ENCODE results near the gene GSTK1.

DNA sequence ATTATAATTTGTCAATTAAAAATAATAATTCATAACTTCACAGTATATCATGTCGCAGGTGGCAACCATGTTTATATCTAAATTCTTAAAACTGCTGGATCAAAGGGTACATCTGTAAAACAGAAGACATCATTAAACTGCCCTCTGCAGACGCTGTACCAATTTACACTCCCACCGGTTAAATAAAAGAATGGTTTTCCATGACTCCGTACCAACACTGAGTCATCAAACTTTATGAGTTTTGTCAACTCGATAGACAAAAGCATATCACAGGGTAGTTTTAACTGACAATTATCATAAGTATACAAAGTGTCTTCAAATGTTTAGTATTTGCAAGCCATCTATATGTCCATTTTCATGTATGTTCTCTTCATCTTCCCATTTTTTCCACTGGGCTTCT lies 5.7 kb upstream of the GSTK1 start:
- no peak for TF ChIP-seq ZNF274 (IDR thresholded peaks at IDR 0.05; ENCODE audit: borderline replicate concordance, extremely low read depth, low read length)
- TF ChIP-seq, protein P1, sequence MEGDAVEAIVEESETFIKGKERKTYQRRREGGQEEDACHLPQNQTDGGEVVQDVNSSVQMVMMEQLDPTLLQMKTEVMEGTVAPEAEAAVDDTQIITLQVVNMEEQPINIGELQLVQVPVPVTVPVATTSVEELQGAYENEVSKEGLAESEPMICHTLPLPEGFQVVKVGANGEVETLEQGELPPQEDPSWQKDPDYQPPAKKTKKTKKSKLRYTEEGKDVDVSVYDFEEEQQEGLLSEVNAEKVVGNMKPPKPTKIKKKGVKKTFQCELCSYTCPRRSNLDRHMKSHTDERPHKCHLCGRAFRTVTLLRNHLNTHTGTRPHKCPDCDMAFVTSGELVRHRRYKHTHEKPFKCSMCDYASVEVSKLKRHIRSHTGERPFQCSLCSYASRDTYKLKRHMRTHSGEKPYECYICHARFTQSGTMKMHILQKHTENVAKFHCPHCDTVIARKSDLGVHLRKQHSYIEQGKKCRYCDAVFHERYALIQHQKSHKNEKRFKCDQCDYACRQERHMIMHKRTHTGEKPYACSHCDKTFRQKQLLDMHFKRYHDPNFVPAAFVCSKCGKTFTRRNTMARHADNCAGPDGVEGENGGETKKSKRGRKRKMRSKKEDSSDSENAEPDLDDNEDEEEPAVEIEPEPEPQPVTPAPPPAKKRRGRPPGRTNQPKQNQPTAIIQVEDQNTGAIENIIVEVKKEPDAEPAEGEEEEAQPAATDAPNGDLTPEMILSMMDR (IDR thresholded peaks at IDR 0.05; ENCODE audit: control extremely low read depth in 1 of 3, insufficient read depth in 1 of 3, low read depth in 1 of 3, low read length in 3 of 3), result no peak
- no peak for TF ChIP-seq RAD21 (IDR thresholded peaks at IDR 0.05 in 1 of 2, conservative IDR thresholded peaks at IDR 0.05 in 1 of 2; ENCODE audit: low read depth in 2 of 2, low read length in 2 of 2)
- no peak for TF ChIP-seq SP1 (IDR thresholded peaks at IDR 0.05; ENCODE audit: low read depth, low read length)
- no peak for TF ChIP-seq HDAC2 (IDR thresholded peaks at IDR 0.05; ENCODE audit: borderline replicate concordance in 1 of 2, low read depth in 2 of 2, low read length in 2 of 2)
- TF ChIP-seq, protein P2, sequence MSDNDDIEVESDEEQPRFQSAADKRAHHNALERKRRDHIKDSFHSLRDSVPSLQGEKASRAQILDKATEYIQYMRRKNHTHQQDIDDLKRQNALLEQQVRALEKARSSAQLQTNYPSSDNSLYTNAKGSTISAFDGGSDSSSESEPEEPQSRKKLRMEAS (IDR thresholded peaks at IDR 0.05), result no peak
- TF ChIP-seq SUZ12 (IDR thresholded peaks at IDR 0.05; ENCODE audit: low read length), result no peak
- no peak for TF ChIP-seq TBP (IDR thresholded peaks at IDR 0.05; ENCODE audit: low read depth, low read length)
- no peak for TF ChIP-seq JUND (IDR thresholded peaks at IDR 0.05; ENCODE audit: low read length)
